NCI-H2107 treated with DMSO at 0.1 percent for 48 hours (cell line): ENCODE measurements around the gene WDR93.
A peak's percentile ranks its signal among the peaks of the same experiment; 100 is the strongest.

Experiments used
- DNase-seq: peaks from one replicate; lab custom pipeline; 2025; ENCODE audit not compliant: unreplicated experiment; lab: John Stamatoyannopoulos, UW

The WDR93 gene

GRCh38 chr15:89747708-89748682, 57.4 kb downstream of the WDR93 start:
- no peak for DNase-seq

GRCh38 chr15:89749054-89749453, 58.4 kb downstream of the WDR93 start:
- DNase-seq: no peak

- DNase-seq: no peak
Observed at GRCh38 chr15:89749526-89749925, 58.9 kb downstream of the WDR93 start.

- no peak for DNase-seq
Observed at GRCh38 chr15:89749951-89750559, 59.4 kb downstream of the WDR93 start.

- DNase-seq: peak; percentile 50
Observed at GRCh38 chr15:89750560-89751542, 60.2 kb downstream of the WDR93 start, which contains the start of gene MESP1. Gene MESP1 (minus strand): TSS chr15:89751249. CDS start chr15:89751231, 18 bp downstream.

- DNase-seq: no peak
Observed at GRCh38 chr15:89751748-89752147, 61.1 kb downstream of the WDR93 start.

GRCh38 chr15:89753855-89754254, 63.2 kb downstream of the WDR93 start:
- DNase-seq: no peak

- no peak for DNase-seq
Observed at GRCh38 chr15:89754361-89755154, 63.9 kb downstream of the WDR93 start.

GRCh38 chr15:89755701-89756100, 65.1 kb downstream of the WDR93 start:
- DNase-seq: no peak

GRCh38 chr15:89756897-89757296, 66.3 kb downstream of the WDR93 start:
- DNase-seq: no peak

GRCh38 chr15:89758283-89758682, 67.7 kb downstream of the WDR93 start:
- no peak for DNase-seq

- DNase-seq: no peak
Observed at GRCh38 chr15:89758981-89759380, 68.4 kb downstream of the WDR93 start.

GRCh38 chr15:89759835-89760234, 69.2 kb downstream of the WDR93 start:
- no peak for DNase-seq

GRCh38 chr15:89760303-89761008, 69.8 kb downstream of the WDR93 start:
- no peak for DNase-seq

- DNase-seq: no peak
Observed at GRCh38 chr15:89761009-89761831, 70.6 kb downstream of the WDR93 start.

- no peak for DNase-seq
Observed at GRCh38 chr15:89761929-89762328, 71.3 kb downstream of the WDR93 start.

GRCh38 chr15:89765694-89766093, 75.1 kb downstream of the WDR93 start:
- no peak for DNase-seq
